GM19239 (cell line): ENCODE data around the gene PSMB3.
"Not testable (repeated sequence)": the region's sequence is repeated elsewhere in the genome, so short reads cannot be mapped to it uniquely, and the experiment has no call there.

Experiments used
- DNase-seq: peaks from one replicate; pipeline ENCODE4 v3.0.0; 2011; ENCODE audit warnings: low spot score; ENCODE audit not compliant: insufficient read length
- FAIRE-seq: peaks from 2 replicates; lab custom pipeline; 2011; peaks lifted over from hg19 to GRCh38; lab: Jason Lieb, UNC

Gene PSMB3

GRCh38 chr17:38715216-38715943 lies 37.2 kb upstream of the PSMB3 start:
- DNase-seq (no peak), FAIRE-seq (no peak)

GRCh38 chr17:38716368-38717005 lies 36.1 kb upstream of the PSMB3 start:
- FAIRE-seq (no peak), DNase-seq (no peak)

GRCh38 chr17:38717139-38717745 lies 35.3 kb upstream of the PSMB3 start:
- FAIRE-seq (no peak), DNase-seq (no peak)

- DNase-seq (no peak), FAIRE-seq (no peak)
Measured at GRCh38 chr17:38719289-38719942, 33.1 kb upstream of the PSMB3 start.

- FAIRE-seq = no peak
- DNase-seq = no peak
Measured at GRCh38 chr17:38719943-38720641, 32.4 kb upstream of the PSMB3 start.

GRCh38 chr17:38720941-38721340 lies 31.6 kb upstream of the PSMB3 start:
- DNase-seq = no peak
- no peak for FAIRE-seq

GRCh38 chr17:38721802-38722201 lies 30.7 kb upstream of the PSMB3 start:
- FAIRE-seq = no peak
- no peak for DNase-seq

GRCh38 chr17:38724337-38724988 lies 28.1 kb upstream of the PSMB3 start:
- DNase-seq (no peak), FAIRE-seq (no peak)

- DNase-seq = no peak
- no peak for FAIRE-seq
Measured at GRCh38 chr17:38725066-38725465, 27.5 kb upstream of the PSMB3 start.

GRCh38 chr17:38726145-38726544 lies 26.4 kb upstream of the PSMB3 start:
- not testable (repeated sequence) for DNase-seq, FAIRE-seq

- DNase-seq (no peak), FAIRE-seq (no peak)
Measured at GRCh38 chr17:38727736-38728135, 24.8 kb upstream of the PSMB3 start.

GRCh38 chr17:38728290-38728831 lies 24.2 kb upstream of the PSMB3 start:
- DNase-seq (no peak), FAIRE-seq (no peak)

- no peak for FAIRE-seq
- no peak for DNase-seq
Measured at GRCh38 chr17:38729368-38729885, 23.1 kb upstream of the PSMB3 start.

GRCh38 chr17:38729886-38730525 lies 22.5 kb upstream of the PSMB3 start, which contains the start of gene CISD3:
Gene CISD3 (plus strand): TSS chr17:38730341. CDS start chr17:38730359, 18 bp downstream.
- FAIRE-seq (no peak), DNase-seq (peak; percentile 98)

GRCh38 chr17:38730526-38731379 lies 21.8 kb upstream of the PSMB3 start:
- FAIRE-seq = no peak

GRCh38 chr17:38731526-38732294 lies 20.8 kb upstream of the PSMB3 start:
- FAIRE-seq (no peak), DNase-seq (no peak)

More at GRCh38 chr17:38730526-38731379, 21.8 kb upstream of the PSMB3 start:
- no peak for DNase-seq
